ENCODE results near the gene C5orf63.

The C5orf63 gene

DNA sequence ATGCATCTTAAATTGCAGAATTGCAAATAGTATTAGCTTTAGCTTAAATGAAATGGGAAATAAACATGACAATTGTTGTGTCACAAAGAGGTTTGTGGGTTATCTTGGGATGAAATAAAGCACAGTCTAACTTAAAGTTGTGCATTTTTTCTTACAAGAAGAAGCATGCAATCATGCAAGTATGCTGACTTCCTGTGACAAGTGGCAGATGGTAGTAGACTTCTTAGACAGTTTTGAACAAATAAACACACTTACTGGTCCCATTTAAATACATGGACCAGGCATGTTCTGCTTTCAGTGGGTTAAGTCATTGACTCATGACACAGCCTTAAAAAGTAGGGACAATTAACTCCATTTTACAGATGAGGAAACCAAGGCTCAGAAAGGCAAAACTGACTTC, 15.9 kb upstream of the C5orf63 start:
- POLR2A ChIA-PET = interaction anchor here (0.5 kb wide), 1 partner anchor 17 kb away, joined by 3 read pairs; no protein-coding TSS in a partner anchor

DNA sequence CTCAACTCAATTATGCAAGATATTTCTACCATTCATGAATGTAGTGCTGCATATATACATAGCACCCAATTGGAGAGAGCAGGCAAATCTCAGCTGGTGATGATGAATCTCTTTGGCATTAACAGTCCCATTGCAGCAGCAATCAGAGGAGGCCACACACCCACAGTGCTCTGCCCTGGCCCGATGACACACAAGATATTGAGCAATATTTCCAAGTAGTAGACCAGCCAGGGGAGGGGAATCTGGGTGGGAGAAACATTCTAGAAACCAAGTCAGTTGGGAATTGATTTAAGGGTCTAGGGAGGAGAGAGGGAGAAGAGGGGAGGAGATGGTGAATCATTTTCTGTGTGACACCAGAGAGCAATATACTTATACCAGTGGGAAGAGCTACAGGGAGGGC, 14.9 kb upstream of the C5orf63 start:
- DNase-seq (ENCODE audit: extremely low spot score) = no peak
- CTCF ChIA-PET = no interaction called here
- POLR2A ChIA-PET = no interaction called here
- TF ChIP-seq SUZ12 (IDR thresholded peaks at IDR 0.05) (no peak), NFRKB (IDR thresholded peaks at IDR 0.05) (no peak), CTBP1 (IDR thresholded peaks at IDR 0.05; ENCODE audit: borderline replicate concordance) (no peak), ZNF384 (IDR thresholded peaks at IDR 0.05) (no peak), BHLHE40 (IDR thresholded peaks at IDR 0.05; ENCODE audit: borderline replicate concordance) (no peak), L3MBTL2 (conservative IDR thresholded peaks at IDR 0.05) (no peak), TARDBP (IDR thresholded peaks at IDR 0.05) (no peak), ARNT (IDR thresholded peaks at IDR 0.05) (no peak), FOXM1 (IDR thresholded peaks at IDR 0.05; ENCODE audit: borderline replicate concordance) (no peak), FOXA1 (IDR thresholded peaks at IDR 0.05) (no peak), SP1 (IDR thresholded peaks at IDR 0.05) (no peak), HDGF (IDR thresholded peaks at IDR 0.05; ENCODE audit: borderline replicate concordance) (no peak), ELF4 (IDR thresholded peaks at IDR 0.05) (no peak), LEF1 (IDR thresholded peaks at IDR 0.05; ENCODE audit: borderline replicate concordance) (no peak), FOXK2 (IDR thresholded peaks at IDR 0.05) (no peak)
- TF ChIP-seq, protein P1, sequence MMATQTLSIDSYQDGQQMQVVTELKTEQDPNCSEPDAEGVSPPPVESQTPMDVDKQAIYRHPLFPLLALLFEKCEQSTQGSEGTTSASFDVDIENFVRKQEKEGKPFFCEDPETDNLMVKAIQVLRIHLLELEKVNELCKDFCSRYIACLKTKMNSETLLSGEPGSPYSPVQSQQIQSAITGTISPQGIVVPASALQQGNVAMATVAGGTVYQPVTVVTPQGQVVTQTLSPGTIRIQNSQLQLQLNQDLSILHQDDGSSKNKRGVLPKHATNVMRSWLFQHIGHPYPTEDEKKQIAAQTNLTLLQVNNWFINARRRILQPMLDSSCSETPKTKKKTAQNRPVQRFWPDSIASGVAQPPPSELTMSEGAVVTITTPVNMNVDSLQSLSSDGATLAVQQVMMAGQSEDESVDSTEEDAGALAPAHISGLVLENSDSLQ (IDR thresholded peaks at IDR 0.05) = no peak

More for the DNA sequence above, 15.9 kb upstream of the C5orf63 start:
- no peak for TF ChIP-seq TARDBP (IDR thresholded peaks at IDR 0.05)
- no peak for TF ChIP-seq SUZ12 (IDR thresholded peaks at IDR 0.05)
- no peak for TF ChIP-seq FOXM1 (IDR thresholded peaks at IDR 0.05; ENCODE audit: borderline replicate concordance)
- TF ChIP-seq LEF1 (IDR thresholded peaks at IDR 0.05; ENCODE audit: borderline replicate concordance) = no peak
- TF ChIP-seq ELF4 (IDR thresholded peaks at IDR 0.05) = no peak
- TF ChIP-seq, protein P1 (IDR thresholded peaks at IDR 0.05) = no peak
- TF ChIP-seq ZNF384 (IDR thresholded peaks at IDR 0.05) = no peak
- TF ChIP-seq FOXK2 (IDR thresholded peaks at IDR 0.05) = no peak
- no peak for TF ChIP-seq SP1 (IDR thresholded peaks at IDR 0.05)
- TF ChIP-seq HDGF (IDR thresholded peaks at IDR 0.05; ENCODE audit: borderline replicate concordance) = no peak
- TF ChIP-seq ARNT (IDR thresholded peaks at IDR 0.05) = no peak
- TF ChIP-seq L3MBTL2 (conservative IDR thresholded peaks at IDR 0.05) = no peak
- TF ChIP-seq CTBP1 (IDR thresholded peaks at IDR 0.05; ENCODE audit: borderline replicate concordance) = no peak
- no peak for TF ChIP-seq FOXA1 (IDR thresholded peaks at IDR 0.05)
- no peak for TF ChIP-seq NFRKB (IDR thresholded peaks at IDR 0.05)
- no peak for TF ChIP-seq BHLHE40 (IDR thresholded peaks at IDR 0.05; ENCODE audit: borderline replicate concordance)
- CTCF ChIA-PET = no interaction called here
- DNase-seq (ENCODE audit: extremely low spot score) = no peak

DNA sequence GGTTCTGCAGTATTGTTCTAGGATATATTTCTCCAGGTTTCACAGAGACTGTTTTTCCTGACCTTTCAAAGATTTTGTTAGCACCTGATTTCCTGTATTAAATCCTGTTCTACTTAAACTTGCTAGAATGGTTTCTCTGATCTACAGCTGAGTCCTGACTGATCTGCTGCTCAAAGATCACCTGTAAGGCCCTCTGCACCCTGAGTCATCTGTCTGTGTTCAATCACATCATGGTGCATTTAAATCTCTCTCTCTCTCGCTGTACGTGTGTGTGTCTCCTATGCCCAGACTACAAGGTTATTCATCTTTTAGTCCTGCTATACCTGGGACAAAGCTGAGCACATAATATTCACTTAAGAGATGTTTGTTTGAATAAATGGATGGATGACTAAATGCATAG, 13.3 kb upstream of the C5orf63 start:
- no peak for DNase-seq (ENCODE audit: extremely low spot score)
- ChIA-PET POLR2A (interaction anchor here (1.2 kb wide), 1 partner anchor 13 kb away, joined by 3 read pairs; the partner anchor contains the start of gene C5orf63), CTCF (interaction anchor here (1.3 kb wide), 1 partner anchor 14 kb away, joined by 9 read pairs; the partner anchor contains the start of gene C5orf63)
- TF ChIP-seq CTBP1 (IDR thresholded peaks at IDR 0.05; ENCODE audit: borderline replicate concordance) (no peak), ELF4 (IDR thresholded peaks at IDR 0.05) (no peak), BHLHE40 (IDR thresholded peaks at IDR 0.05; ENCODE audit: borderline replicate concordance) (no peak), SUZ12 (IDR thresholded peaks at IDR 0.05) (no peak), LEF1 (IDR thresholded peaks at IDR 0.05; ENCODE audit: borderline replicate concordance) (no peak), TARDBP (IDR thresholded peaks at IDR 0.05) (no peak), ZNF384 (IDR thresholded peaks at IDR 0.05) (no peak), ARNT (IDR thresholded peaks at IDR 0.05) (no peak), SP1 (IDR thresholded peaks at IDR 0.05) (no peak), FOXM1 (IDR thresholded peaks at IDR 0.05; ENCODE audit: borderline replicate concordance) (no peak), FOXA1 (IDR thresholded peaks at IDR 0.05) (no peak), L3MBTL2 (conservative IDR thresholded peaks at IDR 0.05) (no peak), FOXK2 (IDR thresholded peaks at IDR 0.05) (no peak), HDGF (IDR thresholded peaks at IDR 0.05; ENCODE audit: borderline replicate concordance) (no peak), NFRKB (IDR thresholded peaks at IDR 0.05) (no peak)
- TF ChIP-seq, protein P1 (IDR thresholded peaks at IDR 0.05) = no peak

DNA sequence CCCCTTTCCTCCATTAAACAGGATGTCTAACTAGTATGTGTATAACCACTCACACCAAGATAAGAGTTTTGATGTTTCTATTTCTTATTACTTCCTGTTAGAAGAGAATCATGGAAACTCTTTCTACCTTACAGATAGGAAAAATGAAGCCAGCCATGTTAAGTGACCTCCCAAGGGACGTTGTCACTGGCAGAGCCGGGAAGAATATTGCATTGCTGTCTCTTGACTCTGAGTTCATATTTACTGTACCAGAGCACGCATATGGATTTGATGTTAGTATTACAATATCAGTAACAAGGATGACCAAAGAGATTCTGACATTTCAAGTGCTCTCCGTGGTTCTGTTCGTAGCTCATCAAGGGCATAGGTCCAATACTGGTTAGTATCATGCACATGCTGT, 12.5 kb upstream of the C5orf63 start:
- DNase-seq (ENCODE audit: extremely low spot score) = no peak
- POLR2A ChIA-PET = no interaction called here
- CTCF ChIA-PET = interaction anchor here (1.3 kb wide), 1 partner anchor 13 kb away, joined by 9 read pairs; the partner anchor contains the start of gene C5orf63
- no peak for TF ChIP-seq HDGF (IDR thresholded peaks at IDR 0.05; ENCODE audit: borderline replicate concordance)
- no peak for TF ChIP-seq ZNF384 (IDR thresholded peaks at IDR 0.05)

DNA sequence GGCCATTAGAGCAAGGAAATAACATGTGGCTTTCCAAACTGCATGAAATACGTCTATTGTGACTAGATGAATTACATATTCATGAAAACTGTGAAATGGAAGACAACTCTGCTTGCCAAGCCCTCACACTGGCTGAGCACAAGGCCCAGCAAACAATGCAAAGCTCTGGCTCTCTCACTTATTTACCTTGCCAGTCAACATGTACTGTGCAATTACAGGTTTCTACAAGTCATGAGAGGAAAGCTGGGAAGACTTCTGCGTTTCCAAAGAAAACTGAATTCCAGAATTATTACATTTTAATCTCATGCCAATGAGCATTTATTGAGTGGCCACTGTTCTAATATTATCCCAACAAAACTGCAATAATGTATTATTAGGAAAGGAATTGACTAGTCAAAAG, 12.1 kb upstream of the C5orf63 start:
- TF ChIP-seq BHLHE40 (IDR thresholded peaks at IDR 0.05; ENCODE audit: borderline replicate concordance) (no peak), ZNF384 (IDR thresholded peaks at IDR 0.05) (no peak), FOXK2 (IDR thresholded peaks at IDR 0.05) (no peak), FOXA1 (IDR thresholded peaks at IDR 0.05) (no peak), SUZ12 (IDR thresholded peaks at IDR 0.05) (no peak), NFRKB (IDR thresholded peaks at IDR 0.05) (no peak), ELF4 (IDR thresholded peaks at IDR 0.05) (no peak), SP1 (IDR thresholded peaks at IDR 0.05) (no peak), FOXM1 (IDR thresholded peaks at IDR 0.05; ENCODE audit: borderline replicate concordance) (no peak), CTBP1 (IDR thresholded peaks at IDR 0.05; ENCODE audit: borderline replicate concordance) (no peak), ARNT (IDR thresholded peaks at IDR 0.05) (no peak), HDGF (IDR thresholded peaks at IDR 0.05; ENCODE audit: borderline replicate concordance) (no peak), L3MBTL2 (conservative IDR thresholded peaks at IDR 0.05) (no peak), TARDBP (IDR thresholded peaks at IDR 0.05) (no peak), LEF1 (IDR thresholded peaks at IDR 0.05; ENCODE audit: borderline replicate concordance) (no peak)
- TF ChIP-seq, protein P1 (IDR thresholded peaks at IDR 0.05) = no peak
- CTCF ChIA-PET = no interaction called here
- DNase-seq (ENCODE audit: extremely low spot score) = no peak
- POLR2A ChIA-PET = no interaction called here

Data from HEK293T (cell line).